HepG2 (cell line): ENCODE measurements around the gene MMP10. TPM values are rescaled to one million over a fixed set of nuclear protein-coding genes. Genes with fewer than 3 reads are reported as not detected.

Experiments used
- ATAC-seq: fragments of 200-7000 bp; cut with Tn5 transposase; 3 replicates; pipeline ENCODE4 v1.9.1; 2020; ENCODE audit warnings: mild to moderate bottlenecking, moderate library complexity
- BruUV-seq: library from RNA; stranded (reverse); fragments of 400-500 nt; replicated peaks from 2 replicates; lab custom pipeline; 2021; lab: Mats Ljungman, UMichigan
- CTCF ChIA-PET: fragments of 300-600 bp; formaldehyde crosslinking; extraction: SDS; loops from one replicate; lab custom pipeline; 2021; ENCODE audit warnings: low total read pairs, inconsistent platforms, low intra/inter-chr PET ratio; lab: Yijun Ruan, JAX
- POLR2A ChIA-PET: fragments of 350-600 bp; sonication (Branson Sonifier 250); formaldehyde crosslinking; loops from one replicate; lab custom pipeline; 2020; ENCODE audit warnings: antibody characterized with exemption, inconsistent platforms; lab: Yijun Ruan, JAX
- DNase-seq: peaks from one replicate; pipeline ENCODE4 v3.0.0-alpha.2; 2015; ENCODE audit warnings: low spot score
- FAIRE-seq: peaks from 3 replicates; lab custom pipeline; 2011; peaks lifted over from hg19 to GRCh38; lab: Jason Lieb, UNC
- H2AFZ ChIP-seq: one replicate; pipeline ENCODE4 v1.6.1; 2011; ENCODE audit warnings: low read length, inconsistent platforms
- H3K27ac ChIP-seq: fragments of 300-600 bp; 3 replicates; pipeline ENCODE4 v1.8.0; 2011; ENCODE audit warnings: mixed run types, mild to moderate bottlenecking, mixed read lengths, low read length, inconsistent platforms; ENCODE audit not compliant: insufficient read depth; ENCODE audit errors: extremely low read length
- H3K27me3 ChIP-seq, 2 experiments: fragments of 200-600 bp in 1 of 2; 2 replicates in 1 of 2; 3 replicates in 1 of 2; pipeline versions ENCODE4 v1.6.0 to v1.8.0; 2011; ENCODE audit warnings: low read length in 2 of 2, mild to moderate bottlenecking in 2 of 2, moderate library complexity in 2 of 2, inconsistent platforms in 1 of 2; ENCODE audit not compliant: insufficient read depth in 2 of 2, control insufficient read depth in 1 of 2
- H3K36me3 ChIP-seq, 2 experiments: fragments of 200-600 bp in 1 of 2; replicated peaks in 1 of 2; 2 replicates in 1 of 2; 3 replicates in 1 of 2; pipeline versions ENCODE4 v1.5.1 to v1.8.0; 2011; ENCODE audit warnings: low read length in 2 of 2, inconsistent platforms in 1 of 2; ENCODE audit not compliant: insufficient read depth in 2 of 2, control insufficient read depth in 1 of 2
- H3K4me1 ChIP-seq: 2 replicates; pipeline ENCODE4 v1.5.1; 2012; ENCODE audit warnings: low read length, inconsistent platforms; ENCODE audit not compliant: insufficient read depth
- H3K4me2 ChIP-seq: 2 replicates; pipeline ENCODE4 v1.6.0; 2011; ENCODE audit warnings: low read depth, low read length, inconsistent platforms
- H3K4me3 ChIP-seq, 3 experiments: fragments of 200-600 bp in 1 of 3; sonication (generic), shearing (Covaris generic) in 1 of 3; replicated peaks in 1 of 3; 2 replicates each; pipeline ENCODE4 v1.5.1; 2011 to 2016; ENCODE audit warnings: low read length in 3 of 3, inconsistent platforms in 2 of 3, low read depth in 2 of 3, mild to moderate bottlenecking in 2 of 3, control low read depth in 1 of 3, mixed read lengths in 1 of 3; ENCODE audit not compliant: insufficient read depth in 1 of 3
- H3K79me2 ChIP-seq: one replicate; pipeline ENCODE4 v1.6.1; 2011; ENCODE audit warnings: low read length, inconsistent platforms; ENCODE audit not compliant: insufficient read depth
- H3K9ac ChIP-seq: 2 replicates; pipeline ENCODE4 v1.6.0; 2011; ENCODE audit warnings: mild to moderate bottlenecking, low read depth, low read length, inconsistent platforms; ENCODE audit not compliant: insufficient read depth
- H3K9me3 ChIP-seq: 2 replicates; pipeline ENCODE4 v1.5.1; 2012; ENCODE audit warnings: mild to moderate bottlenecking, low read length
- H4K20me1 ChIP-seq: 2 replicates; pipeline ENCODE4 v1.6.0; 2011; ENCODE audit warnings: inconsistent platforms, mild to moderate bottlenecking, low read length, moderate library complexity; ENCODE audit not compliant: insufficient read depth
- FIP1L1 ChIP-seq: fragments of 200-400 bp; formaldehyde crosslinking; IDR thresholded peaks from 2 replicates; pipeline ENCODE4 v1.6.1; 2018; ENCODE audit warnings: low read depth, mild to moderate bottlenecking, low read length, moderate library complexity, borderline replicate concordance; ENCODE audit not compliant: insufficient read depth
- ZNF546 ChIP-seq: sonication (generic); formaldehyde crosslinking; conservative IDR thresholded peaks from 2 replicates; pipeline ENCODE4 v1.8.1; 2023; ENCODE audit warnings: mild to moderate bottlenecking, missing genetic modification reagents
- ZNF883 ChIP-seq: sonication (generic); formaldehyde crosslinking; IDR thresholded peaks from 2 replicates; pipeline ENCODE4 v1.5.1; 2020; ENCODE audit warnings: mild to moderate bottlenecking, missing genetic modification reagents; ENCODE audit errors: not compliant biosample characterization
- WGBS: methylation state at CpG from one replicate; pipeline ENCODE4 v1.1.6; 2017; ENCODE audit warnings: low lambda C conversion rate; 5-methylcytosine and 5-hydroxymethylcytosine counted together
- in situ Hi-C: cut with HindIII; loops from 2 replicates; pipeline ENCODE4 v1.10.0; 2017; ENCODE audit warnings: low pct_unique_long_range_greater_than_20kb; ENCODE audit not compliant: extremely low pct_ligation_motif_present
- intact Hi-C: fragments of 100-400 bp; cut with micrococcal nuclease; formaldehyde crosslinking; loops from one replicate; pipeline ENCODE4 v1.10.0; 2022; ENCODE audit not compliant: unreplicated experiment
- polyA plus RNA-seq, 8 experiments: library from polyadenylated mRNA; depleted of rRNA in 3 of 8; stranded (reverse) in 7 of 8; unstranded in 1 of 8; fragments of >200 nt; fragmentation: Illumina TruSeq in 4 of 8; extraction: Trizol in 4 of 8; gene quantifications; 2 replicates each; pipeline versions ENCODE4 v1.2.1 to v1.2.3, GENCODE V29; 2011 to 2016; ENCODE audit warnings: low read depth in 4 of 8, missing spikeins in 1 of 8, mixed read lengths in 1 of 8; ENCODE audit not compliant: insufficient read depth in 1 of 8
- total RNA-seq, 5 experiments: library from RNA; depleted of rRNA; stranded (reverse); fragments of >200 nt; fragmentation: Illumina TruSeq; extraction: Trizol; gene quantifications; 2 replicates each; pipeline ENCODE4 v1.2.3, GENCODE V29; 2016; ENCODE audit warnings: low read depth in 1 of 5
- TF ChIP-seq, protein P1 (sequence below): sonication (generic); formaldehyde crosslinking; IDR thresholded peaks from 2 replicates; pipeline ENCODE4 v1.8.0; 2022; ENCODE audit warnings: missing genetic modification reagents, mild to moderate bottlenecking, inconsistent platforms, borderline replicate concordance

MMP10 gene
- total and polyA plus RNA-seq, 2 of the 13 experiments (the other 11 are each of a cell fraction or from before 2014, with no cell fraction given) = 0.03 TPM; not detected in 1

DNA sequence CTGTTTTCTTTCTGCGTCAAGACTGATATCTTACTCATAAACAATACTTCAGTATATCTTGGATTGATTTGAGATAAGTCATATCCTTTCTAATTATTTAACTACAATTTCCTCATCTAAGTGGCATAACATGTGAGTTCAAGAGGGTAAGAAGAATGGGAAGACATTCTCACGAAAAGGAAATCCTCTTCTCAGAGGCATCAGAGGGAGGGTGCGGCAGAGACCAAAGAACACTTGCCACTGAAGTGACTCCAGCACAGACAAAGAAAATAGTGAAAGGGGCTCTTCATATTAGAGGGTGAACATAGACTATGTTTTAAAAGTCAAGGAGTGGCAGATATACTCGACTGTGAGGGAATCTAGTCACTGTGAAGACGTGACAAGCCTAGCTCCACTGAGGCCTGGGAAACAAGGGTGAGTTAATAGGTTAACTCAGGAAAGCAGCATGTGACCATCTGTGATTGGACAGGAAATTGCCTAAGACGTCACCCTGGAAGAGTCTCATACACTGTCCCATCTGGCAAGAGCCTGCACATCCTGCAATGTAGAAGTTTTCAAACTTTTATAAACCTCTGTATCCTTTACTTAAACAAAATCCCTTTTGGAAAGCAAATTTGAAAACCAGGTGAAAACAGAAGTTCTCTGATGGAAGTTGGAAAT, 19.4 kb upstream of the MMP10 start:
- TF ChIP-seq FIP1L1 (no peak), ZNF883 (CRISPR knock-in tag) (no peak), ZNF546 (no peak)
- TF ChIP-seq, protein P1, sequence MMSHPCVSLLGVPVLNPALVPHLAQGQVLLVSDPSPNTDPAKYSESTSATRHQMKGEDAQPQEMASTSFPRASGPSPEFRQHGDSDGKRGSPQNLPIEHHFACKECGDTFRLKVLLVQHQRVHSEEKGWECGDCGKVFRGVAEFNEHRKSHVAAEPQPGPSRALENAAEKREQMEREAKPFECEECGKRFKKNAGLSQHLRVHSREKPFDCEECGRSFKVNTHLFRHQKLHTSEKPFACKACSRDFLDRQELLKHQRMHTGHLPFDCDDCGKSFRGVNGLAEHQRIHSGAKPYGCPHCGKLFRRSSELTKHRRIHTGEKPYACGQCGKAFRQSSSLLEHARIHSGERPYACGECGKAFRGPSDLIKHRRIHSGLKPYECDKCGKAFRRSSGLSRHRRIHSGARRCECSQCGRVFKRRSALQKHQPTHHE (CRISPR knock-in tag) = no peak
- Histone ChIP-seq H3K27me3 (no peaks in the 10 kb centered on the region; a peak in 1 of 5 replicates), H4K20me1 (no peaks in the 10 kb centered on the region), H3K79me2 (no peaks in the 10 kb centered on the region), H3K4me1 (no peaks in the 10 kb centered on the region), H3K4me3 (no peak overlapping the region), H3K36me3 (no peaks in the 10 kb centered on the region), H3K27ac (no peak overlapping the region), H2AFZ (no peak overlapping the region), H3K9me3 (no peaks in the 10 kb centered on the region), H3K9ac (no peak overlapping the region), H3K4me2 (no peak overlapping the region)
- POLR2A ChIA-PET = no interaction called here
- FAIRE-seq (no peak), DNase-seq (no peak), ATAC-seq (no peak)
- intact Hi-C loops = loop anchor here (10.0 kb wide), 1 partner anchor 255 kb away; no protein-coding TSS in a partner anchor
- 34% methylated on average over 6 of the region's 6 CpGs for WGBS
- CTCF ChIA-PET = no interaction called here
- BruUV-seq = no TSS peak
- in situ Hi-C loops = loop anchor here (10.0 kb wide), 1 partner anchor 135 kb away; no protein-coding TSS in a partner anchor
